ENCODE results near the gene SYAP1. TPM values are rescaled to one million over a fixed set of nuclear protein-coding genes. Genes with fewer than 3 reads are reported as not detected.

SYAP1 gene
- total RNA-seq, 1 donor from 2014 or later = 16.0 TPM

GRCh38 chrX:16730450-16730849 is 11.0 kb downstream of the SYAP1 start:
- no peak for TF ChIP-seq POLR2A (IDR thresholded peaks at IDR 0.05)
- TF ChIP-seq POLR2AphosphoS5 (IDR thresholded peaks at IDR 0.05; ENCODE audit: insufficient read depth in 1 of 2, low read depth in 1 of 2) = no peak
- TF ChIP-seq CTCF (IDR thresholded peaks at IDR 0.05) = no peak
- peaks cover 0 to 2% of the 10 kb centered on the region in 2 donors for H3K36me3 ChIP-seq
- intact Hi-C loops (cut with DNase I) = no loop called here
- no peak for DNase-seq (ENCODE audit: extremely low spot score in 2 of 2)
- H3K4me1 ChIP-seq = no peaks in the 10 kb centered on the region
- H3K27ac ChIP-seq = no peak overlapping the region
- H3K27me3 ChIP-seq = no peaks in the 10 kb centered on the region
- H3K4me3 ChIP-seq = no peak overlapping the region
- no peaks in the 10 kb centered on the region for H3K9me3 ChIP-seq

GRCh38 chrX:16733013-16733412 is 13.6 kb downstream of the SYAP1 start:
- TF ChIP-seq POLR2A (IDR thresholded peaks at IDR 0.05) (no peak), CTCF (IDR thresholded peaks at IDR 0.05) (no peak)
- Histone ChIP-seq H3K4me1 (no peaks in the 10 kb centered on the region), H3K27me3 (no peaks in the 10 kb centered on the region), H3K36me3 (peaks cover 4 to 20% of the 10 kb centered on the region in 2 donors), H3K27ac (no peak overlapping the region), H3K4me3 (no peak overlapping the region), H3K9me3 (no peaks in the 10 kb centered on the region)
- intact Hi-C loops (cut with DNase I) = no loop called here
- no peak for DNase-seq (ENCODE audit: extremely low spot score in 2 of 2)

- H3K36me3 ChIP-seq = peaks cover 4 to 32% of the 10 kb centered on the region in 2 donors
- H3K27ac ChIP-seq = no peak overlapping the region
- no peak for TF ChIP-seq POLR2A (IDR thresholded peaks at IDR 0.05)
- TF ChIP-seq CTCF (IDR thresholded peaks at IDR 0.05) = no peak
- TF ChIP-seq POLR2AphosphoS5 (IDR thresholded peaks at IDR 0.05; ENCODE audit: insufficient read depth in 1 of 2, low read depth in 1 of 2) = no peak
Measured at GRCh38 chrX:16737024-16737423, 17.6 kb downstream of the SYAP1 start.

GRCh38 chrX:16739574-16739973 is 20.2 kb downstream of the SYAP1 start:
- Histone ChIP-seq H3K9me3 (no peaks in the 10 kb centered on the region), H3K27ac (no peak overlapping the region), H3K4me3 (no peak overlapping the region), H3K4me1 (no peaks in the 10 kb centered on the region), H3K36me3 (peaks cover 8 to 58% of the 10 kb centered on the region in 2 donors), H3K27me3 (no peaks in the 10 kb centered on the region)
- intact Hi-C loops (cut with DNase I) = no loop called here
- no peak for DNase-seq (ENCODE audit: extremely low spot score in 2 of 2)
- TF ChIP-seq CTCF (IDR thresholded peaks at IDR 0.05) = no peak
- no peak for TF ChIP-seq POLR2AphosphoS5 (IDR thresholded peaks at IDR 0.05; ENCODE audit: insufficient read depth in 1 of 2, low read depth in 1 of 2)
- TF ChIP-seq POLR2A (IDR thresholded peaks at IDR 0.05) = no peak

More at GRCh38 chrX:16737024-16737423, 17.6 kb downstream of the SYAP1 start:
- no peaks in the 10 kb centered on the region for H3K4me1 ChIP-seq
- no peaks in the 10 kb centered on the region for H3K9me3 ChIP-seq
- intact Hi-C loops (cut with DNase I) = no loop called here
- H3K4me3 ChIP-seq = no peak overlapping the region
- no peaks in the 10 kb centered on the region for H3K27me3 ChIP-seq
- no peak for DNase-seq (ENCODE audit: extremely low spot score in 2 of 2)

- H3K27ac ChIP-seq = no peak overlapping the region
- no peak overlapping the region for H3K4me3 ChIP-seq
- no peaks in the 10 kb centered on the region for H3K27me3 ChIP-seq
- no peaks in the 10 kb centered on the region for H3K9me3 ChIP-seq
- TF ChIP-seq CTCF (IDR thresholded peaks at IDR 0.05) = no peak
- TF ChIP-seq POLR2A (IDR thresholded peaks at IDR 0.05) = no peak
- no peak for TF ChIP-seq POLR2AphosphoS5 (IDR thresholded peaks at IDR 0.05; ENCODE audit: insufficient read depth in 1 of 2, low read depth in 1 of 2)
- no peak for DNase-seq (ENCODE audit: extremely low spot score in 2 of 2)
- H3K4me1 ChIP-seq = no peaks in the 10 kb centered on the region
- intact Hi-C loops (cut with DNase I) = no loop called here
- H3K36me3 ChIP-seq = peaks cover 4 to 65% of the 10 kb centered on the region in 2 donors
Measured at GRCh38 chrX:16743604-16744325, 24.4 kb downstream of the SYAP1 start.
